Measurements from ENCODE around the gene COL15A1. TPM values are rescaled to one million over a fixed set of nuclear protein-coding genes. Genes with fewer than 3 reads are reported as not detected.

Gene COL15A1
- total RNA-seq, 1 experiment from 2014 or later = not detected

DNA sequence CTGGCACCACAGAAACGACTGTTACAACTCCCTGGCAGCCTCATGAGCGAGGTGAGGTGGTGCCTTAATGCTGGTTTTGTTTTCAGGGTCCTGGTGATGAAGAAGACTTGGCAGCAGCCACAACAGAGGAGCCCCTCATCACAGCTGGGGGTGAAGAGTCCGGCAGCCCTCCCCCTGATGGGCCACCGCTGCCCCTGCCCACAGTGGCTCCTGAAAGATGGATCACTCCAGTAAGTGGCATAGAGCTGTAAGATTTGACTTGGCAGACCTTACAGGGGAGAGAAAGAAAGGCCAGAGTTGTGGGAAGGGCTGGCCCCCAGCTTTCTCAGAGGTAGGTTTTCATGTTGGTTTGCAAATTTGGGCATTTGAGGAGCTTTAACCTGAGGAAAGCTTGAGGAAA lies 72.2 kb downstream of the COL15A1 start:
- Histone ChIP-seq H3K9me3 (ENCODE audit: control insufficient read depth, low read depth, low read length) (no peaks in the 10 kb centered on the region), H3K4me2 (ENCODE audit: insufficient read depth, insufficient read length, low read length) (no peak overlapping the region), H3K14ac (ENCODE audit: insufficient read depth, low read length) (no peak overlapping the region), H3K23me2 (ENCODE audit: insufficient read length, low read depth, low read length, poor library complexity, severe bottlenecking) (no peaks in the 10 kb centered on the region), H2BK15ac (ENCODE audit: low read depth, low read length) (no peak overlapping the region), H3K79me2 (ENCODE audit: insufficient read depth, low read length) (0 out of 2 replicates have a peak, but pooled peaks cover 2% of the 10 kb centered on the region), H4K91ac (ENCODE audit: insufficient read length, low read depth, low read length) (no peak overlapping the region), H3K27ac (ENCODE audit: insufficient read length, low read depth, low read length) (no peak overlapping the region), H2BK120ac (ENCODE audit: low read depth, low read length, poor library complexity, severe bottlenecking) (no peak overlapping the region), H4K20me1 (ENCODE audit: control insufficient read depth, insufficient read depth, insufficient read length) (no peaks in the 10 kb centered on the region), H3K56ac (ENCODE audit: insufficient read length, low read depth, low read length) (no peak overlapping the region), H3K4me1 (ENCODE audit: insufficient read depth, low read length) (no peaks in the 10 kb centered on the region), H3K27me3 (ENCODE audit: insufficient read depth, low read length) (no peaks in the 10 kb centered on the region), H4K5ac (ENCODE audit: insufficient read length, low read depth, low read length) (no peak overlapping the region), H3T11ph (ENCODE audit: low read length) (no peak overlapping the region), H3K4ac (ENCODE audit: low read depth, low read length) (no peak overlapping the region), H3K18ac (ENCODE audit: insufficient read length, low read depth, low read length) (no peak overlapping the region), H2AFZ (ENCODE audit: low read length) (no peak overlapping the region), H2BK20ac (ENCODE audit: low read depth, low read length, poor library complexity, severe bottlenecking) (no peak overlapping the region), H2BK5ac (ENCODE audit: insufficient read length, low read length) (no peak overlapping the region), H3K79me1 (ENCODE audit: insufficient read depth, low read depth, low read length, poor library complexity, severe bottlenecking) (no peaks in the 10 kb centered on the region), H2AK5ac (ENCODE audit: insufficient read length, low read length) (no peak overlapping the region), H2BK12ac (ENCODE audit: insufficient read length, low read depth, low read length) (no peak overlapping the region), H3K23ac (ENCODE audit: insufficient read length, low read depth, low read length) (no peak overlapping the region), H4K8ac (replicated peaks; ENCODE audit: insufficient read length, low read depth, low read length) (no peak overlapping the region), H3K9ac (ENCODE audit: extremely low read depth, insufficient read length, low read length) (no peak overlapping the region)
- H3K4me1 Mint-ChIP-seq = no peaks in the 10 kb centered on the region
- peaks cover 2 to 12% (median 7%) of the 10 kb centered on the region in 3 experiments; a peak in 6 of 7 replicates for H3K36me3 Mint-ChIP-seq (ENCODE audit: insufficient read depth in 1 of 3, low read depth in 3 of 3)
- peaks cover 1% of the 10 kb centered on the region for H3K27me3 Mint-ChIP-seq (ENCODE audit: low read depth)
- peaks cover 18 to 24% of the 10 kb centered on the region in 2 experiments for H3K9me3 Mint-ChIP-seq
- no peak overlapping the region for H3K4me3 Mint-ChIP-seq
- H3K27ac Mint-ChIP-seq = no peak overlapping the region
- TF ChIP-seq, protein P1, sequence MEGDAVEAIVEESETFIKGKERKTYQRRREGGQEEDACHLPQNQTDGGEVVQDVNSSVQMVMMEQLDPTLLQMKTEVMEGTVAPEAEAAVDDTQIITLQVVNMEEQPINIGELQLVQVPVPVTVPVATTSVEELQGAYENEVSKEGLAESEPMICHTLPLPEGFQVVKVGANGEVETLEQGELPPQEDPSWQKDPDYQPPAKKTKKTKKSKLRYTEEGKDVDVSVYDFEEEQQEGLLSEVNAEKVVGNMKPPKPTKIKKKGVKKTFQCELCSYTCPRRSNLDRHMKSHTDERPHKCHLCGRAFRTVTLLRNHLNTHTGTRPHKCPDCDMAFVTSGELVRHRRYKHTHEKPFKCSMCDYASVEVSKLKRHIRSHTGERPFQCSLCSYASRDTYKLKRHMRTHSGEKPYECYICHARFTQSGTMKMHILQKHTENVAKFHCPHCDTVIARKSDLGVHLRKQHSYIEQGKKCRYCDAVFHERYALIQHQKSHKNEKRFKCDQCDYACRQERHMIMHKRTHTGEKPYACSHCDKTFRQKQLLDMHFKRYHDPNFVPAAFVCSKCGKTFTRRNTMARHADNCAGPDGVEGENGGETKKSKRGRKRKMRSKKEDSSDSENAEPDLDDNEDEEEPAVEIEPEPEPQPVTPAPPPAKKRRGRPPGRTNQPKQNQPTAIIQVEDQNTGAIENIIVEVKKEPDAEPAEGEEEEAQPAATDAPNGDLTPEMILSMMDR (conservative IDR thresholded peaks at IDR 0.05) = no peak
- DNase-seq = no peak
- WGBS (ENCODE audit: extremely low coverage, insufficient read length, low lambda C conversion rate) = no CpG with 5 or more reads among the region's 4 CpGs
